ENCODE measurements around the gene ZNF653. TPM values are rescaled to one million over a fixed set of nuclear protein-coding genes. Genes with fewer than 3 reads are reported as not detected.

Gene ZNF653
- total and polyA plus RNA-seq, 9 of the 15 experiments (the other 6 are each of a cell fraction or from before 2014, with no cell fraction given): 1.6 to 8.0 (median 4.2) TPM; not detected in 2

GRCh38 chr19:11452620-11453310 lies 52.9 kb downstream of the ZNF653 start (continued):
- peak; percentile 28; the same call in 1 of the 2 replicates for TF ChIP-seq VEZF1 (CRISPR knock-in tag; IDR thresholded peaks at IDR 0.05)
- no peak for TF ChIP-seq CBFA2T3 (IDR thresholded peaks at IDR 0.05)
- 0 out of 2 replicates have a peak, but pooled peaks have one; percentile 12 for TF ChIP-seq POLR2G (IDR thresholded peaks at IDR 0.05; ENCODE audit: low read depth, low read length)
- no peak for TF ChIP-seq ZFPM2 (CRISPR knock-in tag; IDR thresholded peaks at IDR 0.05)
- no peak for TF ChIP-seq ZNF830 (CRISPR knock-in tag; IDR thresholded peaks at IDR 0.05)

GRCh38 chr19:11451871-11452619 lies 53.6 kb downstream of the ZNF653 start:
- intact Hi-C loops (cut with micrococcal nuclease): loop anchor here (2.0 kb wide), 1 partner anchor 31 kb away; no protein-coding TSS in a partner anchor
- H3K9me1 ChIP-seq (ENCODE audit: control insufficient read depth, insufficient read depth, low read length): no peaks in the 10 kb centered on the region
- no peak overlapping the region for H2AFZ ChIP-seq (ENCODE audit: low read depth, low read length)
- H4K20me1 ChIP-seq (replicated peaks; ENCODE audit: control insufficient read depth, insufficient read depth, low read length): no peaks in the 10 kb centered on the region
- H3K79me2 ChIP-seq (ENCODE audit: control insufficient read depth, insufficient read depth, low read length): no peaks in the 10 kb centered on the region
- FAIRE-seq (no peak), DNase-seq (ENCODE audit: extremely low read depth in 1 of 4, low spot score in 3 of 4) (peak in 1 of 4 experiments; percentile 16), ATAC-seq (no peak)
- ChIA-PET CTCF (ENCODE audit: low intra/inter-chr PET ratio) (interaction anchor here (0.7 to 0.8 kb wide), 3 partner anchors 31 to 149 kb away, joined by 3 to 5 read pairs (median 5); no protein-coding TSS in a partner anchor), POLR2A (interaction anchor here (0.7 kb wide), 1 partner anchor 169 kb away, joined by 3 read pairs; no protein-coding TSS in a partner anchor)
- H3K27me3 ChIP-seq (ENCODE audit: control insufficient read depth in 2 of 2, insufficient read depth in 2 of 2, low read length in 2 of 2): no peaks in the 10 kb centered on the region
- in situ Hi-C loops (cut with MboI): no loop called here
- H3K9ac ChIP-seq (ENCODE audit: insufficient read depth in 1 of 2, low read depth in 2 of 2, low read length in 2 of 2): 0 out of 4 replicates have a peak overlapping the region, but pooled peaks of 1 of the 2 experiments have one; percentile 31
- H3K36me3 ChIP-seq (ENCODE audit: control insufficient read depth, insufficient read depth, low read length): peaks cover 36% of the 10 kb centered on the region; the same call in 1 of the 3 replicates
- H3K4me2 ChIP-seq (ENCODE audit: insufficient read depth, low read length): no peak overlapping the region
- no TSS peak for BruUV-seq (replicated peaks)
- no peak overlapping the region for H3K4me3 ChIP-seq
- H3K27ac ChIP-seq (ENCODE audit: extremely low read depth, low read depth, low read length): no peak overlapping the region
- peaks cover 0 to 53% of the 10 kb centered on the region in 2 experiments; a peak in 3 of 5 replicates for H3K4me1 ChIP-seq (replicated peaks in 1 of 2; ENCODE audit: control insufficient read depth in 2 of 2, insufficient read depth in 2 of 2, low read length in 2 of 2)
- H3K9me3 ChIP-seq (replicated peaks; ENCODE audit: control insufficient read depth, insufficient read depth, low read depth, low read length): no peaks in the 10 kb centered on the region
- WGBS (ENCODE audit: insufficient coverage, low coverage, missing lambda C conversion rate): 61% methylated on average over 16 of the region's 25 CpGs
- TF ChIP-seq ZNF24 (IDR thresholded peaks at IDR 0.05) (no peak), DEAF1 (CRISPR knock-in tag; IDR thresholded peaks at IDR 0.05) (no peak), ZNF174 (CRISPR knock-in tag; IDR thresholded peaks at IDR 0.05) (no peak), ZNF518B (CRISPR knock-in tag; IDR thresholded peaks at IDR 0.05) (no peak), PKNOX1 (IDR thresholded peaks at IDR 0.05) (0 out of 2 replicates have a peak, but pooled peaks have one; percentile 7), DNMT1 (IDR thresholded peaks at IDR 0.05) (peak; percentile 76; the same call in 1 of the 2 replicates)

All from K562 (cell line).